ENCODE measurements around the gene CERKL.

CERKL gene

GRCh38 chr2:181516992-181517391, 139.9 kb downstream of the CERKL start:
- DNase-seq (ENCODE audit: insufficient read length, low spot score) (no peak), FAIRE-seq (no peak)
- TF ChIP-seq POLR2A (IDR thresholded peaks at IDR 0.05; ENCODE audit: low read depth, low read length): no peak

- no peak for FAIRE-seq
Measured at GRCh38 chr2:181515719-181516118, 141.2 kb downstream of the CERKL start.

GRCh38 chr2:181500201-181500600, 156.7 kb downstream of the CERKL start:
- FAIRE-seq (no peak), DNase-seq (ENCODE audit: insufficient read length, low spot score) (no peak)
- no peak for TF ChIP-seq POLR2A (IDR thresholded peaks at IDR 0.05; ENCODE audit: low read depth, low read length)

More at GRCh38 chr2:181515719-181516118, 141.2 kb downstream of the CERKL start:
- DNase-seq (ENCODE audit: insufficient read length, low spot score): no peak
- TF ChIP-seq POLR2A (IDR thresholded peaks at IDR 0.05; ENCODE audit: low read depth, low read length): no peak

- DNase-seq (ENCODE audit: insufficient read length, low spot score) (no peak), FAIRE-seq (no peak)
- TF ChIP-seq POLR2A (IDR thresholded peaks at IDR 0.05; ENCODE audit: low read depth, low read length): no peak
Measured at GRCh38 chr2:181499231-181499630, 157.7 kb downstream of the CERKL start.

All from H54 (cell line).